HEK293 (cell line): ENCODE results near the gene PCK1.

Experiments used
- CTCF ChIA-PET: fragments of 350-600 bp; formaldehyde crosslinking; extraction: SDS; loops from one replicate; lab custom pipeline; 2021; ENCODE audit warnings: antibody characterized with exemption; lab: Yijun Ruan, JAX
- POLR2A ChIA-PET: fragments of 300-600 bp; formaldehyde crosslinking; extraction: SDS; loops from one replicate; lab custom pipeline; 2020; ENCODE audit warnings: antibody characterized with exemption, inconsistent platforms; lab: Yijun Ruan, JAX
- H3K27ac ChIP-seq: fragments of 200-500 bp; sonication (Bioruptor generic); 2 replicates; pipeline ENCODE4 v1.5.1; 2014; ENCODE audit warnings: low read depth, low read length, control low read depth, inconsistent platforms; ENCODE audit errors: extremely low read depth
- H3K36me3 ChIP-seq, 2 experiments: fragments of 200-500 bp in 1 of 2; sonication (Bioruptor generic) in 1 of 2; 1 replicate in 1 of 2; 2 replicates in 1 of 2; pipeline ENCODE4 v1.5.1; 2014 to 2017; ENCODE audit warnings: inconsistent platforms in 2 of 2, low read length in 2 of 2; ENCODE audit not compliant: control insufficient read depth in 2 of 2, insufficient read depth in 1 of 2
- H3K4me1 ChIP-seq: fragments of 200-500 bp; sonication (Bioruptor generic); 2 replicates; pipeline ENCODE4 v1.5.1; 2014; ENCODE audit warnings: mild to moderate bottlenecking, low read length, inconsistent platforms; ENCODE audit not compliant: control insufficient read depth, insufficient read depth
- H3K4me3 ChIP-seq: 2 replicates; pipeline ENCODE4 v1.5.1; 2011; ENCODE audit warnings: low read depth, mild to moderate bottlenecking, control low read depth, low read length, moderate library complexity
- H3K9me3 ChIP-seq: fragments of 200-500 bp; sonication (Bioruptor generic); 2 replicates; pipeline ENCODE4 v1.5.1; 2014; ENCODE audit warnings: low read depth, low read length, inconsistent platforms; ENCODE audit not compliant: control insufficient read depth, insufficient read depth
- KLF9 ChIP-seq: fragments of 450-650 bp; formaldehyde crosslinking; IDR thresholded peaks from 2 replicates; pipeline ENCODE4 v1.5.1; 2016; ENCODE audit warnings: missing biosample characterization, missing genetic modification characterization, low read depth
- PBX3 ChIP-seq: sonication (generic); formaldehyde crosslinking; IDR thresholded peaks from 2 replicates; pipeline ENCODE4 v1.8.1; 2022; ENCODE audit warnings: mild to moderate bottlenecking, moderate library complexity, missing genetic modification reagents
- ZBTB1 ChIP-seq: fragments of 450-650 bp; formaldehyde crosslinking; IDR thresholded peaks from 2 replicates; pipeline ENCODE4 v1.5.1; 2016; ENCODE audit warnings: missing biosample characterization, missing genetic modification characterization
- ZBTB44 ChIP-seq: fragments of 450-650 bp; IDR thresholded peaks from 2 replicates; pipeline ENCODE4 v1.5.1; 2018; ENCODE audit warnings: missing biosample characterization, mild to moderate bottlenecking, missing genetic modification characterization
- ZFP69B ChIP-seq: fragments of 450-650 bp; formaldehyde crosslinking; IDR thresholded peaks from 2 replicates; pipeline ENCODE4 v1.5.1; 2016; ENCODE audit warnings: missing biosample characterization, missing genetic modification characterization
- ZNF114 ChIP-seq: fragments of 450-650 bp; formaldehyde crosslinking; IDR thresholded peaks from 2 replicates; pipeline ENCODE4 v1.5.0; 2017; ENCODE audit warnings: missing biosample characterization, missing genetic modification characterization
- ZNF133 ChIP-seq: fragments of 450-650 bp; formaldehyde crosslinking; IDR thresholded peaks from 2 replicates; pipeline ENCODE4 v1.5.1; 2016; ENCODE audit warnings: missing biosample characterization, missing genetic modification characterization
- ZNF155 ChIP-seq: fragments of 450-650 bp; formaldehyde crosslinking; IDR thresholded peaks from 2 replicates; pipeline ENCODE4 v1.5.1; 2016; ENCODE audit warnings: missing biosample characterization, missing genetic modification characterization
- ZNF157 ChIP-seq: fragments of 450-650 bp; formaldehyde crosslinking; IDR thresholded peaks from 2 replicates; pipeline ENCODE4 v1.5.1; 2016; ENCODE audit warnings: missing biosample characterization, missing genetic modification characterization
- ZNF19 ChIP-seq: fragments of 450-650 bp; formaldehyde crosslinking; IDR thresholded peaks from 2 replicates; pipeline ENCODE4; 2016; ENCODE audit warnings: missing biosample characterization, missing genetic modification characterization, low read depth
- ZNF2 ChIP-seq: fragments of 450-650 bp; formaldehyde crosslinking; IDR thresholded peaks from 2 replicates; pipeline ENCODE4 v1.5.1; 2016; ENCODE audit warnings: missing biosample characterization, missing genetic modification characterization
- ZNF266 ChIP-seq: fragments of 450-650 bp; formaldehyde crosslinking; IDR thresholded peaks from 2 replicates; pipeline ENCODE4 v1.5.1; 2016; ENCODE audit warnings: missing biosample characterization, missing genetic modification characterization, low read depth
- ZNF311 ChIP-seq: fragments of 450-650 bp; formaldehyde crosslinking; IDR thresholded peaks from 2 replicates; pipeline ENCODE4 v1.5.1; 2017; ENCODE audit warnings: missing biosample characterization, missing genetic modification characterization, borderline replicate concordance
- ZNF37A ChIP-seq: fragments of 450-650 bp; IDR thresholded peaks from 2 replicates; pipeline ENCODE4 v1.5.1; 2018; ENCODE audit warnings: missing biosample characterization, missing genetic modification characterization
- ZNF426 ChIP-seq: fragments of 450-650 bp; formaldehyde crosslinking; IDR thresholded peaks from 2 replicates; pipeline ENCODE4 v1.5.1; 2017; ENCODE audit warnings: missing biosample characterization, missing genetic modification characterization, mild to moderate bottlenecking, inconsistent platforms, moderate library complexity
- ZNF501 ChIP-seq: fragments of 450-650 bp; formaldehyde crosslinking; IDR thresholded peaks from 2 replicates; pipeline ENCODE4 v1.5.1; 2016; ENCODE audit warnings: missing biosample characterization, missing genetic modification characterization
- ZNF521 ChIP-seq: fragments of 450-650 bp; formaldehyde crosslinking; IDR thresholded peaks from 2 replicates; pipeline ENCODE4 v1.5.1; 2017; ENCODE audit warnings: missing biosample characterization, mild to moderate bottlenecking, missing genetic modification characterization
- ZNF555 ChIP-seq: fragments of 450-650 bp; formaldehyde crosslinking; conservative IDR thresholded peaks from 2 replicates; pipeline ENCODE4 v1.5.1; 2017; ENCODE audit warnings: missing biosample characterization, mild to moderate bottlenecking, missing genetic modification characterization, inconsistent platforms
- ZNF580 ChIP-seq: fragments of 450-650 bp; formaldehyde crosslinking; IDR thresholded peaks from 2 replicates; pipeline ENCODE4 v1.5.1; 2016; ENCODE audit warnings: missing biosample characterization, missing genetic modification characterization
- ZNF623 ChIP-seq: fragments of 450-650 bp; formaldehyde crosslinking; IDR thresholded peaks from 2 replicates; pipeline ENCODE4 v1.5.1; 2016; ENCODE audit warnings: missing biosample characterization, missing genetic modification characterization
- ZNF660 ChIP-seq: fragments of 450-650 bp; IDR thresholded peaks from 2 replicates; pipeline ENCODE4 v1.5.1; 2018; ENCODE audit warnings: missing biosample characterization, mild to moderate bottlenecking, missing genetic modification characterization
- ZNF664 ChIP-seq: fragments of 450-650 bp; formaldehyde crosslinking; IDR thresholded peaks from 2 replicates; pipeline ENCODE4 v1.5.1; 2016; ENCODE audit warnings: missing biosample characterization, missing genetic modification characterization
- ZNF677 ChIP-seq: fragments of 450-650 bp; IDR thresholded peaks from 2 replicates; pipeline ENCODE4 v1.5.0; 2018; ENCODE audit warnings: missing biosample characterization, mild to moderate bottlenecking, missing genetic modification characterization, moderate library complexity
- ZNF701 ChIP-seq: fragments of 450-650 bp; formaldehyde crosslinking; IDR thresholded peaks from 2 replicates; pipeline ENCODE4 v1.5.1; 2016; ENCODE audit warnings: missing biosample characterization, missing genetic modification characterization

PCK1 gene

GRCh38 chr20:57585466-57586213, 24.7 kb downstream of the PCK1 start:
- no peak overlapping the region for H3K27ac ChIP-seq
- TF ChIP-seq ZNF555: no peak
- no peak for TF ChIP-seq ZNF19 (tag by site-specific recombination)
- TF ChIP-seq KLF9 (tag by site-specific recombination): no peak
- TF ChIP-seq ZNF114 (tag by site-specific recombination): no peak
- TF ChIP-seq ZNF426 (tag by site-specific recombination): no peak
- TF ChIP-seq ZNF521 (tag by site-specific recombination): no peak
- no peak for TF ChIP-seq ZNF155 (tag by site-specific recombination)
- TF ChIP-seq ZNF660 (tag by site-specific recombination): no peak
- no peak for TF ChIP-seq ZFP69B (tag by site-specific recombination)
- no peak for TF ChIP-seq ZNF664 (tag by site-specific recombination)
- no peak for TF ChIP-seq ZNF580
- TF ChIP-seq ZNF2 (tag by site-specific recombination): no peak
- no peak for TF ChIP-seq ZNF677 (tag by site-specific recombination)
- TF ChIP-seq ZNF623: no peak
- no peak for TF ChIP-seq ZNF501 (tag by site-specific recombination)
- no peak for TF ChIP-seq ZNF37A (tag by site-specific recombination)
- no peak for TF ChIP-seq ZNF311 (tag by site-specific recombination)
- no peak for TF ChIP-seq ZNF157 (tag by site-specific recombination)
- TF ChIP-seq PBX3 (CRISPR knock-in tag): no peak
- ChIA-PET CTCF (interaction anchor here (0.6 to 7.7 kb wide), 6 partner anchors 10 to 225 kb away, joined by 3 to 41 read pairs (median 5); partner anchors contain the start of gene PCK1), POLR2A (no interaction called here)
- H3K9me3 ChIP-seq: no peaks in the 10 kb centered on the region
- no peaks in the 10 kb centered on the region for H3K36me3 ChIP-seq
- no peak overlapping the region for H3K4me3 ChIP-seq
- peaks cover 14% of the 10 kb centered on the region for H3K4me1 ChIP-seq

- no peak for TF ChIP-seq ZNF133
- TF ChIP-seq ZBTB44 (tag by site-specific recombination): no peak
- no peak for TF ChIP-seq ZNF660 (tag by site-specific recombination)
- TF ChIP-seq ZNF701 (tag by site-specific recombination): no peak
- no peak for TF ChIP-seq ZNF266 (tag by site-specific recombination)
- TF ChIP-seq ZBTB1 (tag by site-specific recombination): no peak
- H3K4me1 ChIP-seq: peaks cover 10% of the 10 kb centered on the region
- no peaks in the 10 kb centered on the region for H3K9me3 ChIP-seq
- ChIA-PET CTCF (interaction anchor here (0.5 to 7.7 kb wide), 5 partner anchors 10 to 52 kb away, joined by 3 to 41 read pairs (median 3); partner anchors contain the start of gene PCK1), POLR2A (no interaction called here)
- H3K36me3 ChIP-seq: no peaks in the 10 kb centered on the region
- no peak overlapping the region for H3K4me3 ChIP-seq
- H3K27ac ChIP-seq: no peak overlapping the region
These were observed 25.5 kb downstream of the PCK1 start for GRCh38 chr20:57586370-57586793.
